Activated effector memory CD4-positive, alpha-beta T cell treated with Interleukin-2 at 50 U/mL for 16 hours (primary cell): ENCODE results near the gene SPRN.
"Not testable (repeated sequence)": the region's sequence is repeated elsewhere in the genome, so short reads cannot be mapped to it uniquely, and the experiment has no call there.

ENCODE experiments used
- DNase-seq: peaks from one replicate; pipeline ENCODE4 v3.0.0-alpha.2; 2020

SPRN gene, protein sequence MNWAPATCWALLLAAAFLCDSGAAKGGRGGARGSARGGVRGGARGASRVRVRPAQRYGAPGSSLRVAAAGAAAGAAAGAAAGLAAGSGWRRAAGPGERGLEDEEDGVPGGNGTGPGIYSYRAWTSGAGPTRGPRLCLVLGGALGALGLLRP

DNA sequence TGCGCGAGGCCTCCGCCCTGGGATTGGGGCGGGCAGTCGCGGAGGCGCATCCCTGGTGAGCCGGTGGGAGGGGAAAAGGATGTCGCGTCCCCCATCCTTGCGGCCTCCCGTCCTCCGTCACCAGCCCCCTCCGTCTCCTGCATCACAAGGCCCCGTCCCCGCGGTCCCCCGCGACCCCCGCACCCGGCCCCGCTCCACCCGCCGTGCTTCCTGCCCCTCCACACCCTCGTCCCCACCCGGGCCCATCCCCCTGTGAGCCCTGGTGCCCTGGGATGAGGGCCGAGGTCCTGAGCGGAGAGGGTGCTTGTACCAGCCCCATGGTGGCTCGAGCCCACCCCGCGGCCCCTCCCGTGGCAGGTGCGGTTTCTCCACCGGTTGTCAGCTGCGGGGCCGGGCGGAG is at the start of gene SPRN:
Gene SPRN, minus strand, starts transcription at position 25 of the 400 bp plus-strand sequence. CDS start 944 bp downstream, outside the sequence.
- DNase-seq = not testable (repeated sequence)

DNA sequence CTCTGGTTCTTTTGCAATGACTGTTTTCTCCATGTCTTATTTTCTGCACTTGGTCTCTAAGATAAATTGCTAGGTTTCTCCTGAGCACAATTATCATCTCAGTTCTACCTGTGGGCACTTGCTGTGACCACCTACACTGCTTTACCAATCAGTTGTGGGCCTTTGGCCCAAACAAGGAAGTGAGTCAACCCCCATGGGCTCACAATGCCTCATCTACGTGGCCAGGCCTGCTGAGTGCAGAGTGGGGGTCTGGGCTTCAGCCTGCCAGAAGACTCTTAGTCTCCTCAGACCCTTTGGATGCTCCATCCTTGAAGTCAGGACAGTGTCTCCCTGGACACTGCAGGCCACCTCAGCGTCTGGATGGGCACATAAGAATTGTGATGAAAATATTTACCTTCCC is 49.6 kb upstream of the SPRN start:
- DNase-seq = no peak

DNA sequence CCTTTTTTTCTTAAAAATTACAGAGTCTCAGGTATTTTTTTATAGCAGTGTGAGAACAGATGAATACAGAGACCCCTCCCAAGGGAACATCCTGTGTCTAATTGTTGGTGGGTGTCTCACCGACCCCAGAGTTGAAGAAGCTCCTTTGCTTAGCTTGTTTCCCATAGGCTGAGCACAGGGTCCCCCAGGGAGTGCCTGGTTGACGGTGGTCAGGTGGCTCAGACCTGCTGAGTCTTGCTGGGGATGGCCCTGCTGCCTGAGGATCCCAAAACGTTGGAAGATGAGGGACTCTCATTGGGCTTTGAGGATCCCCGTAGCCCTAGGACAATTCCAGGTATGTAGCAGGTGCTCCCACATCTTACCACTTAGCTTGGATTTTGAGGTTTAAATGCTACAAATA is 48.8 kb upstream of the SPRN start:
- no peak for DNase-seq

DNA sequence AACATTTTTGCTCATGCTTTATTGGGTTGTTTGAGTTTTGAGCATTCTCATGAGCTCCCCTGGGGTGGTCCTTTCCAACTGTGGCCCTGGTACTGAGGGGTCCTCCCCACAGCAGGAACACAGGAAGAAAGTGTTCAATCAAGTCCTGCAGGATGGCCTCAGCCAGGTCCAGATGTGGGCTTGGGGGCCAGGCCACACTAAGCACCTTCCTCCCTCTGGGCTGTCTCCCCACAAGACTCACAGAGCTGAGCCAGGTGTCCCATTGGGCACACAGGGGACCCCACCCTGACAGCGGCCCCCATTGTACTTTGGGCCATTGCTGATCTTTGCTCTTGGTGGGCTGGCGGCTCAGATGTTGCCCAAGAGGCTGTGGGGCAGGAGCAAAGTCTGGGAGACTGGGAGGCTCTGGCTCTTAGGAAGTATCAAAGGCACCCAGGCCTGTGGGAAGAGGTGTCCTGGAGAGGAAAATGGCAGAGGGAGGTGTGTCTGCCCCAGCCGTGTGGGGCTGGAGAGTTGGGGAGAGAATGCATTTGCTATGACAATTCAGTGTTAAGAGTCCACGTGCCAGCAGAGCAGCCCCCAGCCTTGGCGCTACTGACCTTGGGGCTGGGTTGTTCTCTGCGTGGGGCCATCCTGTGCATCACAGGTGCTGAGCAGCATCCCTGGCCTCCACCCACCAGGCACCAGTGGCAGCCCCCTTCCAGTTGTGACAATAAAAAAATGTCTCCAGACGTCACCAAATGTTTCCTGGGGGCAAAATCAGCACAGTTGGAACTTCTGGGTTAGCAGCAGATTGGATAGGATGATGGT is 47.1 kb upstream of the SPRN start:
- DNase-seq = no peak

DNA sequence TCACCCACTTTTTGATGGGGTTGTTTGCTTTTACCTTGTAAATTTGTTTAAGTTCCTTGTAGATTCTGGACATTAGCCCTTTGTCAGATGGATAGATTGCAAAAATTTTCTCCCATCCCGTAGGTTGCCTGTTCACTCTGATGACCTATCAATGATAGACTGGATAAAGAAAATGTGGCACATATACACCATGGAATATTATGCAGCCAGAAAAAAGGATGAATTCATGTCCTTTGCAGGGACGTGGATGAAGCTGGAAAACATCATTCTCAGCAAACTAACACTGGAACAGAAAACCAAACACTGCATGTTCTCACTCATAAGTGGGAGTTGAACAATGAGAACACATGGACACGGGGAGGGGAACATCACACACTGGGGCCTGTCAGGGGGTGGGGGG is 44.8 kb upstream of the SPRN start:
- not testable (repeated sequence) for DNase-seq

DNA sequence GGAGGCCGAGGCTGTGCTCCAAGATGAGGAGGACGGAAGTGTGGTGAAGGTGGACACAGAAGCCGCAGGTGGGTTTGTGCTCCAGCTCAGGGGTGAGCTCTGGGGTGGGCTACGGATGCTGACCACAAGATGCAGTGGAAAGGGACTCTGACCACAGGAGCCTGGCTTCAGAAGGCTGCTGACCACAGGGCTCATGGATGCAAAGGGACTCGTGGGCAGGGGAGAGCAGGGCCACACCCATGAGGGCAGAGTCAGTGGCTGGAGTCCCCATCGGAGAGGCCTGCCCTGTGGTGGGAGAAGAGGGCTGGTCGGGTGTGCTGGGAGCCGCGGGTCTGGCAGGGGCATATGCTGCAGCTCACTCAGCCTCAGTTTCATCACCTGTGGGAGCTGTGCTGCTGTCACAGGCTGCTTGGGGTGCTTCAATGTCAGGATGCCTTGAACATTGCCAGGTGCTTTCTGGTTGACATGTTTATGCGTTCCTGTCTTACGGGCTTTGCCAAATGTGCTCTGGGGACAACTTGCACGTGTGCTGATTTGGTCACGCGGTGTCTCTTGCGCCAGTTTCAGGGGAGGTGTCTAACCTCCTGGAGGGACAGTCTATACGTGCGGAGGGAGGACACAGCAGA is 43.0 kb upstream of the SPRN start:
- no peak for DNase-seq

DNA sequence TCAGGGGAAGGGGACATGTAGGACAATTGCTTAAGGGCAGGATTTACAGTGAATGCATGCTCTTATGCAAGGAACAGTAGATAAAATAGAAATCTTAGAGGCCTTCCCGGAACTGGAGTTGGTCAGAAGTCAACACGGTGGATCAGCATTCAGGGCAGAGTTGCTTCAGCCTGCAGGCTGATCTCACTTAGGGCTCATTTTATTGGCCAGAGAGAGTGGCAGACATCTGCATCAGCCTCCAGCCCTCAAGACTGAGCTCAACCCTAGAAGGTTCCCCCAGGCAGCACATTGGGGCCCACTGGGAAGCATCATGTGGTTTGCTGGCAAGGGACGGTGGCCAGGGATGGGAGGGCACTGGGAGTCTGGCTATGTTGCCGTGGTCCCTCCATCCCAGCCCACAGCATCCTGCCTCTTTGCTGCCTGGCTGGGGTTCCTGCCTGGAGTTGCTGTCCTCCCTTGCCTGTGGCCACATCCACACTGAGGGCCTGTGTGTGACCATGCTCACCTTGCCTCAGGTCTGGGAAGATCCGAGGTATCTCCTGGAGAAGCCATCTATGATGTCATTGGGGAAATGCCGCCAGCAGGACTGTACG is 42.4 kb upstream of the SPRN start:
- DNase-seq = no peak

DNA sequence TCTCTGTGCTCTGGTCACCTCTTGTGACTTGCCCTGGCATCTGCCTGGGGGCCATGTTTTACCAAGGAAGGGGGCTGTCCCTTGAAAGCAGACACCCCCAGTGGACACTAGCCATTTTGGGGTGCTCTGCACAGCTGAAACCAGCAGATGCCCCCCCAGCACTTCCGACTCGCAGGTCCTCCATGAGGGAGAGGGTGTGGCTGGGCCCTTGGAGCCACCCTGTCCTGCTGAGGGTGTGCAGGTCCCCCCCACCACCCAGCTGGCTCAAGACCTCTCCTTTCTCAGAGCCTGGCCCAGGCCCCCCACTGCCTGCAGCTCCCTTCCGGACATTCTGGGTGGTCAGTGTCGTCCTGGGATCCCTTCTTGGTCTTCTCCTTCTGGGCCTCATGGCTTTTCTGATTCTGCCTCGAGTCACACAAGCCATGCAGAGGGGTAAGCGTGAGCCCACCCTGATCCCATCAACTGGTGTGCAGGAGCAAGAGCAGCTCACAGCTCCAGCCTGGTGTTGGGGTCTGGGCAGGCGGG is 41.6 kb upstream of the SPRN start:
- DNase-seq = no peak

DNA sequence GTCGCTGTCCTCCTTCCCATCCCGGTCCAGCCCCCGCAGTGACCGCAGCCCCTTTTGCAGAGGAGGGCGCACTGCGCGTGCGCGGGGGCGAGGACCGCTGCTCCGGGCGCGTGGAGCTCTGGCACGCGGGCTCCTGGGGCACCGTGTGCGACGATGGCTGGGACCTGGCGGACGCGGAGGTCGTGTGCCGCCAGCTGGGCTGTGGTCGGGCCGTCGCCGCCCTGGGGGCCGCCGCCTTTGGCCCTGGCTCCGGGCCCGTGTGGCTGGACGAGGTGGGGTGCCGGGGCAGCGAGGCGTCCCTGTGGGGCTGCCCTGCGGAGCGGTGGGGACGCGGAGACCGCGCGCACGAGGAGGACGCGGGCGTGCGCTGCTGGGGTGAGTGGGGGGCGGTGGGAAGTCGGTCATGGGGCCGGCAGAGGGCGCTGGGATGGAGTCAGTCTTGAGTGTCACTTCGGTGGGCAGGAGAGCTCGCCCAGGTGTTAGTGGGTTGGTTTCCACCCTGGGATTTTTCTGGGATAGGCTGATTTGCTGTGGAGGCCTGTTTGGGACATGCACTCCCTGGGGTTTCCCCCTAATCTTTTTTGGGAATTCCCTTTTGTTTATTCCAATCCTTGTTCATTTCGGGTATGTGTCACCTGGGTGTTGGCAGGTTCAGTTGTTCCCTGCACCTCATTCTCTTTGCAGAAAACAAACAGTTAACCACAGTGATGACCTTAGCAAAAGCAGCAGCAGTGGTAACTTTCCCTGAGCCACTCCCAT is 40.9 kb upstream of the SPRN start:
- DNase-seq = no peak

DNA sequence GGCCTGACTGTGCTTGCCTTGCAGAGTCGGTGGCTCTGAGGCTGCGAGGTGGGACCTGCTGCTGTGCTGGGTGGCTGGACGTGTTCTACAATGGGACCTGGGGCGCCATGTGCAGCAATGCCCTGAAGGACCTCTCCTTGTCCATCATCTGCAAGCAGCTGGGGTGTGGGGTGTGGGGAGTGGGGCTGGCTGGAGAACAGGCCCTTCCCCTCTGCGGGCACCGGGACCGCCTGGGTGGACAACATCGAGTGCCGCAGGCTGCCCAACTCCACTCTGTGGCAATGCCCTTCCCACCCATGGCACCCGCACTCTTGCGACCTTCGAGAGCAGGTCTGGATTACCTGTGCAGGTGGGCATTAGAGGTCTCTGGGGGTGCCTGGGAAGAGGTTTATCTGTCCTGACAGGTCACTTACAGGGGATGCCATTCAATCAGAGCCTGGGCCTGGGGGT is 40.2 kb upstream of the SPRN start:
- no peak for DNase-seq

DNA sequence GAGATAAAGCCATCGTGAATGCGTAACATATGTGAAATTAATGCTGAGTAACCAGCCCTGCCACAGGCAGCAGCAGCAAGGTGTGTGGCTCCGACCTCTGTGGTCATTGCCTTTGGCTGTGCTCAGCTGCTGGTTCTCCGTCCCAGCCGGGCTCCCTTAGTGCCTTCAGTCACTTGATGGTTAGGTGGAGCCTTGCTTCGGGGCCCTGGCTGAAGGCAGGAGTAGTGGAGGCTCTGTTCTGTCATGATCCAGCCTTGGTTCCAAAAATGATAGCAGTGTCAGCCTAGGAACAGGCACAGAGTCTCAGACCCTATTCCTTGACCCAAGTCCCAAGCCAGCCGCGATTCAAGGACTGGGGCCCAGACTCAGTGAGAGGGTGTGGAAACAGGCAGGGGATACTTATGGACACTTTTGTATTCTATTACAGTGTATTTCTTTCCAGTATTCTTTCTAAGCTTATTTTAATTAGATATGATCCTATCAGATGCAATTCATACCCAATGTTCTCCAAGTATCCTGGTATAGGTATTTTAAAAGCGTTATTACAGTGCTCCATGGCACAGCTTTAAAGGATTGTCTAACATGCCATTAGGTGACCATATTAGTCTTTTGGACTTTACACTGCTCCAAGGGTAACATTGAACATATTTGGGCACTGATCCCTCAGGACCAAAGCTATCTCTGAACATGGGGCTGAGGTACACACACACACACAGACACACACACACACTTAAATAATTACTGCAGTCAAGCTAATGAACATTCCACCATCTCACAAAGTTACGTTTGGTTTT is 38.3 kb upstream of the SPRN start:
- no peak for DNase-seq

DNA sequence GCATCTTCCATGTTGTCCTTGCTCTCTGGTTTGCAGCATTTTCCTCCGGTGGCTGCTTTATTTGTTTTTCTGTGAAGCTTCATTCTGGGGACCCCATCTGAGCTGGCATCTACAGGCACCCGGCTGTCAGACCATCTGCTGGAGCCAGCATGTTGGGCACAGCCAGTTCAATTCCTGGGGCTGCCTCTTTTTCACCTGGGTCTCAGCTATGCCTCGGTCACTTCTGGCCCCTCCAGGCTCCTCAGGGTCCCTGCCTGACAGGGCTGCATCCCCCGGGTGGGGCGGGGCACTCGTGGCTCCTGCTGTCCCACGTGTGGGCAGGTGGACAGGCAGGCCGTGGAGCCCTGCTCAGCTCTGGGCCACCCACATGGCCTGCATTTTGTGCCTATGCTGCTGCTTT is 37.4 kb upstream of the SPRN start:
- no peak for DNase-seq

DNA sequence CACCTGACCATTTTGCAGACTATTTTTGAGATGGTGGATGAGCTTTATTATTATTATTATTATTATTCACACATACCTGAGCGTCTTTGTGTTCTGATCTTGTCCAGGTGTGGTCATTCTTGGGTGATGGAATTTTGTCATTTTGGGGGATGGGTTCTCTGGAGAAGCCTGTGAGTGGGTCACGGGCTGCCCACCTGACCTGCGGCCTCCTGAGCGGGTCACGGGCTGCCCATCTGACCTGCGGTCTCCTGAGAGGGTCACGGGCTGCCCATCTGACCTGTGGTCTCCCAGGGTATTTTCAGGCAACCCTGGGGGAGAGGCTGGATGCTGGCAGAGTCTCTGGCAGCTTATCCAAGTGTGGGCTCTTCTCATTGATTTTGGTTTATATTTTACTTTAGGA is 36.6 kb upstream of the SPRN start:
- no peak for DNase-seq

DNA sequence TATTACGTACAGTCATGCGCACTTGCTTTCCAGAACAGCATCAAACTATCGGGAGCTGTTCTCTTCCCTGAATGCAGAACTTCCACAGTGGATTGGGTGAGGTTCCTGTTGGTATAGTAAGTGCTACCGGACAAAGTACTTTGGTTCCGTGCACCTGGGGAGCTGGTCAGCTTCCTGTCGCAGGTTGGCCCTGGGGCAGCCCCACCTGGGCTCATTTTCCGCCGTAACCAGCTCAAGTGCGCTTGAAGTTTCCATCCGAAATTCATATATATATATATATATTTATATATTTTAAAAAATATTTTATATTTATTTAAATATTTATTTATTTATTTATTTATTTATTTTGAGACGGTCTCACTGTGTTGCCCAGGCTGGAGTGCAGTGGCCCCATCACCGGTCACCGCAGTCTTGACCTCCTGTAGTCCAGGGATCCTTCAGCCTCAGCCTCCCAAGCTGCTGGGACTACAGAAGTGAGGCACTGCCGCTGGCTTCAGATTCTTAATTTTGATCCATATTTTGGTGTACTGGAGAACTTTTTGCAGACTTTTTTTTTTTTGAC is 35.9 kb upstream of the SPRN start:
- no peak for DNase-seq

DNA sequence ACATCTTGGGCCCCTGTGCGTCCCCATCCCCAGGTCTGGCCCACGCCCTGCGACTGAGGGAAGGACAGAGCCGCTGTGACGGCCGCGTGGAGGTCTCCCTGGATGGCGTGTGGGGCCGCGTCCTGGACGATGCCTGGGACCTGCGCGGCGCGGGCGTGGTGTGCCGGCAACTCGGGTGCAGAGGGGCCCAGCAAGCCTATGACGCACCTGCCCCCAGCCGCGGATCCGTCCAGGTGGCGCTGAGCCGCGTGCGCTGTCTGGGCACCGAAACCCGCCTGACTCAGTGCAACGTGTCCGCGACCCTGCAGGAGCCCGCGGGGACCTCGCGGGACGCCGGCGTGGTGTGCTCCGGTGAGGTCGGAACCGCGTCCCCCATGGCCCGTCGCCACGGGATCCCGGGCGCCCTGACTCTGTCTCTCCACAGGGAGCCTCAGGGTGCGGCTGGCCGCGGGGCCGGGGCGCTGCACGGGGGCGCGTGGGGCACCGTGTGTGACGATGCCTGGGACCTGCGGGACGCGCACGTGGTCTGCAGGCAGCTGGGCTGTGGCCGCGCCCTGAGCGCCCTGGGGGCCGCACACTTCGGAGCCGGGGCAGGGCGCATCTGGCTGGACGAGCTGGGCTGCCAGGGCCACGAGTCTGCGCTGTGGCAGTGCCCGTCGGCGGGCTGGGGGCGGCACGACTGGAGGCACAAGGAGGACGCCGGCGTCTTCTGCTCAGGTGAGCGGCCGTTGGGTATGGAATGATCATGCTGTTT is 35.2 kb upstream of the SPRN start:
- DNase-seq = no peak

DNA sequence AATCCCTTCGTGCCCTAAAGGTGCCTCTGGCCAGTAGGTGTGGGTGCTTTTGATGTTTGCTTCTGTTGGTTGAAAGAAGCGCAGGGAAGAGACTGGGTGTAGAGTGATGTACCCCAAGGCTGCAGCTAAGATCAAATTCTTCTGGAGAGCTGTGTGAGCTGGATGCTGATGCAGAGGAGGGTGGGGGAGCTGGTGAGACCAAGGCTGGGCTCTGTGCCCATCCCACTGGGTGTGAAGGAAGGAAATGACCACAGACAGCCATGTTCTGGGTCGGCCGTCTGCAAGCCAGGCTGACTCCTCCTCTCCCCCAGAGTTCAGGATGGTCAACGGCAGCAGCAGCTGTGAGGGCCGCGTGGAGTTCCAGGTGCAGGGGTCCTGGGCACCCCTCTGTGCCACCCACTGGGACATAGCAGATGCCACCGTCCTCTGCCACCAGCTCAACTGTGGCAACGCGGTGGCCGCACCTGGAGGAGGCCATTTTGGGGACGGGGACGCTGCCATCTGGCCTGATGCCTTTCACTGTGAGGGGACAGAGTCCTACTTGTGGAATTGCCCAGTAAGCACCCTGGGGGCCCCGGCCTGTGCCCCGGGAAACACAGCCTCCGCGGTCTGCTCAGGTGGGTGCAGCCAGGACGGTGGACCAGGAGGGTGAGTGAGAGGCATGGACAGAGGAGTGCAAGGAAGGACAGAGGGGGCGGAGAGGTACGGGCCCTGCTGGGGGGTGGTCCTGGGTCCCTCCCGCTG is 34.5 kb upstream of the SPRN start:
- no peak for DNase-seq

DNA sequence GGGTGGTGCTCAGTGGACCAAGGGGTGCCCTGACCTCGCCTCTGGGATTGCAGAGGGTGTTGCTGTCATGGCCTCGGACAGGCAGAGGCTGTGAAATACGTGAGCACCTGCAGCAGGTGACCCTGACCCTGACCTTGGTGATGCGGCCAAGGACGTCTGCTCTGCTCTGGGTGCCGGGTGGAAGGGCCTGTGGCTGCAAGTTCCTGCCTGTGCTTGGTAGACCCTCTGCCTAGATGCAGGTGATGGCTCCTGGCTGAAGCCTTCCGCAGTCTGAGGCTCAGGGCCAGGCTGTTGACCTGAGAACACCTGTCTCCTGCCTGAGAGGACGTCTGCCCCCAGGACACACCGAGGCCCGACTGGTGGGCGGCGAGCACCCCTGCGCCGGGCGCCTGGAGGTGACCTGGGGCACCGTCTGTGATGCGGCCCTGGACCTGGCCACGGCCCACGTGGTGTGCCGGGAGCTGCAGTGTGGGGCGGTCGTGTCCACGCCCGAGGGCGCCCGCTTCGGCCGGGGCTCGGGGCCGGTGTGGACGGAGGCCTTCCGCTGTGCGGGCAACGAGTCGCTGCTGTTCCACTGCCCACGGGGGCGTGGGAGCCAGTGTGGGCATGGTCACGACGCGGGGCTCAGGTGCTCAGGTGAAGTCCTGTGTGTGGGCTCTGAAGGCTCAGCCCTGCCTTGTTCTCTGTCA is 33.7 kb upstream of the SPRN start:
- no peak for DNase-seq

DNA sequence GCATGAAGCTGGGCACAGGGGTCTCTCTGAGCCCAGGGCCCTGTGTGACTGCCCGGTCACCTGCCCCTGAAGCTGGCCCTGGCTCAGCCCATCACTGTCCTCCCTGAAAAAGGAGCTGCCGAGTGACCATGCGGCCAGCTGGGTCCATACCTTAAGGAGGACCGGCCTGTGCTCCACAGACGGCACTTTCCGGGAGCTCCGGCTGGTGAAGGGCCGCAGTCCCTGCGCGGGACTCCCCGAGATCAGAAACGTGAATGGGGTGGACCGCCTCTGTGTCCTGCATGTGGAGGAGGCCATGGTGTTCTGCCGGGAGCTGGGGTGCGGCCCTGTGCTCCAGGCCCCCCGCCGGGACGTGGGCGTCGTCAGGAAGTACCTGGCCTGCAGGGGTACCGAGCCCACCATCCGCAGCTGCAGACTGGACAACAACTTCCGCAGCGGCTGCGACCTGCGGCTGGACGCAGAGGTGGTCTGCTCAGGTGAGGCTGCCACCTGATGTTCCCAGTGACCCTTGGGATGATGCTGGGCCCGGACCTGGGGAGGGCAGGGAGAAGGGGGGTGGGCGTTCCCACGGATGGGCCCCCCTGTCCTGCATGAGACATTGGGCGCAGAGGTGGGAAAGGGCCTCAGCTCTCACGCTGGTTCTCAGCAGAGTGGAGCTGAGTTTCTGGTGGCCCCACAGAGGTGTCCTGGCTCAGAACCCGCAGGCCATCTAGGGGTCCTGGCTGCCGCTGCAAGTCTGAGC is 32.8 kb upstream of the SPRN start:
- no peak for DNase-seq
